CD4-positive, alpha-beta memory T cell (primary cell): Measurements from ENCODE around the gene ABCD3. TPM values are rescaled to one million over a fixed set of nuclear protein-coding genes. Genes with fewer than 3 reads are reported as not detected.
A peak's percentile ranks its signal among the peaks of the same experiment; 100 is the strongest.
"Not testable (repeated sequence)": the region's sequence is repeated elsewhere in the genome, so short reads cannot be mapped to it uniquely, and the experiment has no call there.

Experiments
- CTCF ChIA-PET: fragments of 350-600 bp; sonication (Branson Sonifier 250); formaldehyde crosslinking; loops from one replicate; lab custom pipeline; 2021; ENCODE audit warnings: inconsistent platforms; ENCODE audit not compliant: partially characterized antibody; lab: Charles Lee
- POLR2A ChIA-PET: fragments of 350-600 bp; sonication (Branson Sonifier 250); formaldehyde crosslinking; loops from one replicate; lab custom pipeline; 2021; ENCODE audit not compliant: partially characterized antibody; lab: Charles Lee
- DNase-seq, 5 donors: peaks; one replicate each; pipeline versions ENCODE4 v3.0.0 to v3.0.0-alpha.2; 2020 to 2022; ENCODE audit warnings: mixed read lengths in 1 of 5
- H3K27ac ChIP-seq: one replicate; pipeline ENCODE4 v1.7.0; 2013; ENCODE audit warnings: low read depth, low read length
- H3K27me3 ChIP-seq: 2 replicates; pipeline ENCODE4 v1.7.0; 2013; ENCODE audit warnings: mild to moderate bottlenecking, low read length, moderate library complexity; ENCODE audit not compliant: insufficient read depth
- H3K36me3 ChIP-seq: 2 replicates; pipeline ENCODE4 v1.7.0; 2013; ENCODE audit warnings: mild to moderate bottlenecking, low read length, moderate library complexity; ENCODE audit not compliant: insufficient read depth
- H3K4me1 ChIP-seq: 2 replicates; pipeline ENCODE4 v1.7.0; 2013; ENCODE audit warnings: mild to moderate bottlenecking, low read length, moderate library complexity; ENCODE audit not compliant: insufficient read depth
- H3K4me3 ChIP-seq, 2 donors: one replicate each; pipeline ENCODE4 v1.7.0; 2013; ENCODE audit warnings: low read length in 2 of 2, mild to moderate bottlenecking in 1 of 2
- H3K9me3 ChIP-seq, 2 donors: one replicate each; pipeline ENCODE4 v1.7.0; 2013; ENCODE audit warnings: low read length in 2 of 2, control low read depth in 1 of 2; ENCODE audit not compliant: control insufficient read depth in 1 of 2
- H3K27ac Mint-ChIP-seq, 7 donors: one replicate each; pipeline ENCODE4 v1.8.0; 2020 to 2021; ENCODE audit warnings: mixed read lengths in 7 of 7, mild to moderate bottlenecking in 6 of 7, inconsistent platforms in 3 of 7, moderate library complexity in 3 of 7
- H3K27me3 Mint-ChIP-seq, 2 donors: one replicate each; pipeline ENCODE4 v1.8.0; 2020 to 2021; ENCODE audit warnings: mixed read lengths in 2 of 2
- H3K36me3 Mint-ChIP-seq, 2 donors: one replicate each; pipeline ENCODE4 v1.8.0; 2020 to 2021; ENCODE audit warnings: mixed read lengths in 2 of 2, inconsistent platforms in 1 of 2, mild to moderate bottlenecking in 1 of 2
- H3K4me1 Mint-ChIP-seq, 4 donors: one replicate each; pipeline ENCODE4 v1.8.0; 2020 to 2021; ENCODE audit warnings: mixed read lengths in 4 of 4, mild to moderate bottlenecking in 1 of 4
- H3K4me3 Mint-ChIP-seq, 8 donors: one replicate each; pipeline ENCODE4 v1.8.0; 2020 to 2021; ENCODE audit warnings: mixed read lengths in 8 of 8, mild to moderate bottlenecking in 7 of 8, moderate library complexity in 6 of 8, inconsistent platforms in 3 of 8
- H3K9me3 Mint-ChIP-seq, 8 donors: one replicate each; pipeline ENCODE4 v1.8.0; 2020 to 2021; ENCODE audit warnings: mixed read lengths in 8 of 8, mild to moderate bottlenecking in 5 of 8, inconsistent platforms in 3 of 8, moderate library complexity in 1 of 8
- intact Hi-C: fragments of 100-400 bp; cut with micrococcal nuclease; formaldehyde crosslinking; loops from one replicate; pipeline ENCODE4 v1.15.1; 2023
- polyA plus RNA-seq, 2 donors: library from polyadenylated mRNA; unstranded; fragments of 300-500 nt; fragmentation: Illumina TruSeq; gene quantifications; one replicate each; pipeline ENCODE4 v1.2.3, GENCODE V29; 2021
- total RNA-seq, 2 experiments: library from RNA; stranded (reverse); gene quantifications; one replicate each; pipeline ENCODE4 v1.2.3, GENCODE V29; 2021

ABCD3 gene
- total RNA-seq (10 to 100 TPM; 23.6 to 23.8 TPM), polyA plus RNA-seq (10 to 100 TPM; 23.9 to 24.2 TPM)

DNA sequence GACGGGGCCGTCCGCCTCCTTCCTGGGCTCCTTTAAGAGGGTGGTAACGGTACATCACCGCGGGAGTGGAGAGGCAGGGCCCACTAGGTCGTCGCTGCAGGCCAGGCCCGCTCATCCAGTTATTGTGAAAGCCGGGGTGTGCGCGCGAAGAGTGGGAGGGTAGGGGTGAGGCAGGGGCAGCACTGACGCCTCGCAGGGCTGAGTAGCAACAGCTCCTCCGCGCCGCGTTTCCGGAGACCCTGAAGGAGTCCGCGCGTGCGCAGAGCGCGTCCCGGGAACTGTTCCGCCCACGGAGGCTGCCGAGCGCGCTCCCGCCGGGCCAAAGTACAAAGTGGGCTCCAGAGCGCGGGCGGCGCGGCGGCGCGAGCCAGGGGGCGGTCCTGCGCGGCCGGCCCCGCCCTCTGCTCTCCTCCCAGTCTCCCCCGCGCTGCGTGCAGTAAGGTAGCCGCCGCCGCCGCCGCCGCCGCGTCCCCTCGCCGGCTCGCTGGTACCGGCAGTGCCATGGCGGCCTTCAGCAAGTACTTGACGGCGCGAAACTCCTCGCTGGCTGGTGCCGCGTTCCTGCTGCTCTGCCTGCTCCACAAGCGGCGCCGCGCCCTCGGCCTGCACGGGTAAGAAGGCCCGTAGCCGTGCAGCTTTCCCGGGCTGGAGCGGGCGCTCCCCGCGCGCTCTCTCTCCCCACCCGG is at the start of gene ABCD3:
TSS of gene ABCD3 (plus strand) at position 412 of the 686 bp plus-strand sequence. CDS start at position 502, 90 bp downstream.
- POLR2A ChIA-PET = interaction anchor here (0.8 to 4.0 kb wide), 6 partner anchors 33 to 816 kb away, joined by 3 to 21 read pairs (median 4); partner anchors contain the start of genes GCLM and RWDD3
- intact Hi-C loops = loop anchor here (1.0 to 2.0 kb wide), 7 partner anchors 34 to 1237 kb away; partner anchors contain the start of genes ALG14, CCDC18, GCLM and RWDD3
- peak within 1 kb of the TSS; percentile 59 to 88 for H3K4me3 ChIP-seq
- peak within 1 kb of the TSS; percentile 70 for H3K27ac ChIP-seq
- Mint-ChIP-seq H3K27ac (peak within 1 kb of the TSS in 6 of 7 donors; percentile 37 to 92 (median 88)), H3K27me3 (peaks cover 0 to 4% of the 10 kb centered on the region in 2 donors), H3K4me3 (peak within 1 kb of the TSS in 2 of 8 donors; percentile 90 to 91), H3K36me3 (no peaks in the 10 kb centered on the region), H3K9me3 (no peaks in the 10 kb centered on the region), H3K4me1 (peaks cover 23 to 40% (median 28%) of the 10 kb centered on the region in 4 donors)
- H3K36me3 ChIP-seq = no peaks in the 10 kb centered on the region
- H3K9me3 ChIP-seq = no peaks in the 10 kb centered on the region
- H3K4me1 ChIP-seq = peaks cover 46% of the 10 kb centered on the region
- peak; percentile 96 to 99 (median 98) for DNase-seq
- CTCF ChIA-PET = interaction anchor here (0.7 to 1.6 kb wide), 6 partner anchors 8 to 816 kb away, joined by 3 to 5 read pairs (median 4); partner anchors contain the start of gene RWDD3
- no peaks in the 10 kb centered on the region for H3K27me3 ChIP-seq

DNA sequence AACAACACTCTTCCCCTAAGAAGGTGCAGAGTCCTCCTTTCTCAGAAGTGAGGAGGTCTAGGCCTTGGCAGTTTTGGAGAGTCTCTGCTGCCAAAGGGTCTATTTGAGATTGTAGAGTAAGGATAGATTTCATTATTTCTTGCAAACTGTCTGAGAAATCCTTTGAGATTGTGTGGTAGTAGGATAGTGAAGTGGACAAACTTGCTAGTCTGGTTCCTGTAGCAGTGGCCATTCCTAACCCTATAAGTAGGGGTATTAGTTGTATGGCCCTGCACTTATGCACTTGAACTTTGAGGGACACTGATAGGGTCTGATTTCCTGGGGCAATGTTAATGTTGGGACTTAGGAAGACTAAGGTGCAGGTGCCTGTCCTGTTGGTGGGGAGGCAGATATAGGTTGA is 45.4 kb upstream of the ABCD3 start:
- POLR2A ChIA-PET, H3K4me1 Mint-ChIP-seq, DNase-seq, H3K9me3 ChIP-seq, H3K36me3 ChIP-seq, H3K4me3 ChIP-seq, H3K27me3 ChIP-seq, H3K36me3 Mint-ChIP-seq, intact Hi-C loops, H3K27ac ChIP-seq, H3K4me3 Mint-ChIP-seq, H3K4me1 ChIP-seq, H3K27ac Mint-ChIP-seq, CTCF ChIA-PET: not testable (repeated sequence)
- Mint-ChIP-seq H3K27me3 (peaks cover 20 to 33% of the 10 kb centered on the region in 2 donors), H3K9me3 (peaks cover 4 to 24% (median 12%) of the 10 kb centered on the region in 8 donors)

DNA sequence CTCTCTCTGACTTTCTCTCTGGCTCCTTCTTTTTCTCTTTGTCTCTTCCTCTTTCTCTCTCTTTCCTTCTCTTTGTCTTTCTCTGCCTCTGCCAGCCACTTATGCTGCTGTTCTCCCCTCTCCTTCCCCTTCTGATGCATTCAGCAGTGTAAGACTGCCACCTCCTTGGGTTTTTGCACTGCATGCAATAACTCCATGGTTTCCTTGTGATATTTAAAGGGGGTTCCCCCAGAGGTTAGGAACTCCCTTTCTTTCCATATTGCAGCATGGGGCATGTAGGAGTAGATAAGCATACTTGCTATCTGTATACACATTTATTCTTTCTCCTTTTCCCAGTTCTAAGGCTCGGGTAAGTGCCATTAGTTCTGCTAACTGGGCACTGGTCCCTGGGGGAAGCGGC is 44.9 kb upstream of the ABCD3 start:
- intact Hi-C loops, H3K36me3 Mint-ChIP-seq, H3K4me3 ChIP-seq, H3K4me1 Mint-ChIP-seq, H3K27me3 ChIP-seq, H3K36me3 ChIP-seq, POLR2A ChIA-PET, H3K4me1 ChIP-seq, DNase-seq, H3K9me3 ChIP-seq, CTCF ChIA-PET, H3K4me3 Mint-ChIP-seq, H3K27ac Mint-ChIP-seq, H3K27ac ChIP-seq: not testable (repeated sequence)
- Mint-ChIP-seq H3K9me3 (peaks cover 0 to 23% (median 12%) of the 10 kb centered on the region in 8 donors), H3K27me3 (peaks cover 16 to 29% of the 10 kb centered on the region in 2 donors)

DNA sequence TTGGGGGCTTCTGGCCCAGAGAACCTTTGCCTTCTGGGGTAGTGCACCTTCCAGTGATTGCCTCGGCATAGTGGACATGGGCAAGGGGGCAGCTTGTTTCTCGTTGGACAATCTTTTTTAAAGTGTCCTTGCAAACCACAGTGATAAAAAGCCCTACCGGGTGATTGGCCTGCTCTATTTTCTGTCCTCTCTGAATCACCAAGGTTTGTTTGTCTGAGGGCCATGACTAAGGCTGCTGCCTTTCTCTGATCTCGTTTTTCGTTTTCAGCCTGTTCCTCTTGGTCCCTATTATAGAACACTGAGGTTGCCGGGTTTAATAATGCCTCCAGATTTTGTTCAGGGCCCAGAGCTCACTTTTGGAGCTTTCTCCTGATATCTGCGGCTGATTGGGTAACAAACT is 42.5 kb upstream of the ABCD3 start:
- H3K4me1 ChIP-seq, POLR2A ChIA-PET, DNase-seq, H3K4me1 Mint-ChIP-seq, H3K27ac ChIP-seq, H3K27me3 ChIP-seq, CTCF ChIA-PET, H3K27ac Mint-ChIP-seq, H3K9me3 ChIP-seq, H3K4me3 ChIP-seq, H3K36me3 ChIP-seq, intact Hi-C loops, H3K36me3 Mint-ChIP-seq, H3K4me3 Mint-ChIP-seq: not testable (repeated sequence)
- Mint-ChIP-seq H3K27me3 (peaks cover 10 to 30% of the 10 kb centered on the region in 2 donors), H3K9me3 (peaks cover 2 to 14% (median 5%) of the 10 kb centered on the region in 8 donors)

DNA sequence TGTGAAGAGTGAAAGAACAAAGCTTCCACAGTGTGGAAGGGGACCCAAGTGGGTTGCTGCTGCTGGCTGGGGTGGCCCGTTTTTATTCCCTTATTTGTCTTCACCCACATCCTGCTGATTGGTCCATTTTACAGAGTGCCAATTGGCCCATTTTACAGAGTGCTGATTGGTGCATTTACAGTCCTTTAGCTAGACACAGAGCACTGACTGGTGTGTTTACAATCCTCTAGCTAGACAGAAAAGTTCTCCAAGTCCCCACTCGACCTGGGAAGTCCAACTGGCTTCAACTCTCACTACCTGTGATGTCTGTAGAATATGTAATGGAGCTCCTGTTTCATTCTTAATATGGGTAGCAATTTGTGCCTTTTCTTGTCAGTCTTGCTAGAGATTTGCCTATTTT is 39.7 kb upstream of the ABCD3 start:
- H3K4me1 Mint-ChIP-seq, H3K27ac ChIP-seq, H3K9me3 Mint-ChIP-seq, H3K36me3 Mint-ChIP-seq, H3K36me3 ChIP-seq, POLR2A ChIA-PET, DNase-seq, H3K4me1 ChIP-seq, H3K4me3 Mint-ChIP-seq, H3K9me3 ChIP-seq, CTCF ChIA-PET, H3K27ac Mint-ChIP-seq, H3K4me3 ChIP-seq, H3K27me3 ChIP-seq, intact Hi-C loops: not testable (repeated sequence)
- H3K27me3 Mint-ChIP-seq = peaks cover 3 to 22% of the 10 kb centered on the region in 2 donors

DNA sequence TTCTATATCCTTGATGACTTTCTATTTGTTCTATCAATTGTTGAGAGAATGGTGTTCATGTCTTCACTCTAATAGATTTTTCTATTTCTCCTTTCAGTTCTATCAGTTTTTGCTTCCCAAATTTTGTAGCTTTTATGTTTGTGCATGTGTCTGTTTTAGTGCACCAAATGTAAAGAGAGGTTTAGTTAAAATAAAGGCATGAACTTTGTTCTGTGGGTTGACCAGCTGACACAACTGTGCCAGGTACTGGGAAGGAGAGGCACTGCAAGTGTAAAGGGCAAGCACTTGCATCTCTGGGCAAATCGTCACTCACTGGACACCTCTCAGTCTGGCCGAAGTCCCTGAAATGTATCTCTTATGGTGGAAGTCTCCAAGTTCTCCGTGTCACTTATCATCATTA is 38.6 kb upstream of the ABCD3 start:
- H3K27me3 ChIP-seq = no peaks in the 10 kb centered on the region
- ChIA-PET POLR2A (no interaction called here), CTCF (no interaction called here)
- no peak overlapping the region for H3K4me3 ChIP-seq
- no peak overlapping the region for H3K27ac ChIP-seq
- Mint-ChIP-seq H3K27ac (no peak overlapping the region), H3K36me3 (no peaks in the 10 kb centered on the region), H3K4me3 (no peak overlapping the region), H3K27me3 (peaks cover 2 to 16% of the 10 kb centered on the region in 2 donors), H3K4me1 (peaks cover 8 to 13% (median 10%) of the 10 kb centered on the region in 4 donors), H3K9me3 (peaks cover 0 to 2% (median 0%) of the 10 kb centered on the region in 8 donors)
- peaks cover 8% of the 10 kb centered on the region for H3K4me1 ChIP-seq
- H3K9me3 ChIP-seq = no peaks in the 10 kb centered on the region
- DNase-seq = no peak
- intact Hi-C loops = no loop called here
- H3K36me3 ChIP-seq = no peaks in the 10 kb centered on the region

DNA sequence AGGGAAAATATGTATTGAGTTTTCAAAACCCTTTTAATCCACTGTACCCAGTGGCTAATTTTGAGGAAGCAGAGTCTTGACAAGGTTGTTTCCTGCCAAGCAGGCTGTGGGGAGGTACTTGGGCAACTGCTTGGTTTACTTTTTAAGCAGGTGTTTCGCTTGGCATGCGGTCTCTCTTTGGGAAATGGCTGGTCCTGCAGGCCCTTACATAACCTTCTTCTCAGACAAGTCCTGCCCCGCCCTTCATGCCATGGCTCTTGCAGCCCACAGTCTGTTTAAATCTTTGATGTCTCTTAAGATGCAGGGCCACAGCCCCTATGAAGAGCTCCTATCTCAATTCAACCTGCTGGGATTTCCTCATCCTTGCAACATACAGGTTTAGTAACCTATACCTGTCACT is 36.0 kb upstream of the ABCD3 start:
- Mint-ChIP-seq H3K4me1 (peaks cover 16 to 24% (median 19%) of the 10 kb centered on the region in 4 donors), H3K27ac (no peak overlapping the region), H3K4me3 (no peak overlapping the region), H3K27me3 (peaks cover 2 to 6% of the 10 kb centered on the region in 2 donors), H3K36me3 (no peaks in the 10 kb centered on the region), H3K9me3 (peaks cover 0 to 2% (median 0%) of the 10 kb centered on the region in 8 donors)
- Histone ChIP-seq H3K27me3 (no peaks in the 10 kb centered on the region), H3K9me3 (no peaks in the 10 kb centered on the region), H3K36me3 (no peaks in the 10 kb centered on the region), H3K4me3 (no peak overlapping the region), H3K27ac (no peak overlapping the region), H3K4me1 (peaks cover 17% of the 10 kb centered on the region)
- intact Hi-C loops = no loop called here
- ChIA-PET CTCF (no interaction called here), POLR2A (no interaction called here)
- no peak for DNase-seq
